GM21717 (cell line): Measurements from ENCODE around the gene SRGAP2.
"Not testable (repeated sequence)": the region's sequence is repeated elsewhere in the genome, so short reads cannot be mapped to it uniquely, and the experiment has no call there.

Experiments
- ATAC-seq: cut with Tn5 transposase; IDR thresholded peaks from one replicate; pipeline ENCODE4 v1.9.1; 2021; ENCODE audit warnings: mild to moderate bottlenecking, moderate library complexity; ENCODE audit not compliant: unreplicated experiment

SRGAP2 gene

DNA sequence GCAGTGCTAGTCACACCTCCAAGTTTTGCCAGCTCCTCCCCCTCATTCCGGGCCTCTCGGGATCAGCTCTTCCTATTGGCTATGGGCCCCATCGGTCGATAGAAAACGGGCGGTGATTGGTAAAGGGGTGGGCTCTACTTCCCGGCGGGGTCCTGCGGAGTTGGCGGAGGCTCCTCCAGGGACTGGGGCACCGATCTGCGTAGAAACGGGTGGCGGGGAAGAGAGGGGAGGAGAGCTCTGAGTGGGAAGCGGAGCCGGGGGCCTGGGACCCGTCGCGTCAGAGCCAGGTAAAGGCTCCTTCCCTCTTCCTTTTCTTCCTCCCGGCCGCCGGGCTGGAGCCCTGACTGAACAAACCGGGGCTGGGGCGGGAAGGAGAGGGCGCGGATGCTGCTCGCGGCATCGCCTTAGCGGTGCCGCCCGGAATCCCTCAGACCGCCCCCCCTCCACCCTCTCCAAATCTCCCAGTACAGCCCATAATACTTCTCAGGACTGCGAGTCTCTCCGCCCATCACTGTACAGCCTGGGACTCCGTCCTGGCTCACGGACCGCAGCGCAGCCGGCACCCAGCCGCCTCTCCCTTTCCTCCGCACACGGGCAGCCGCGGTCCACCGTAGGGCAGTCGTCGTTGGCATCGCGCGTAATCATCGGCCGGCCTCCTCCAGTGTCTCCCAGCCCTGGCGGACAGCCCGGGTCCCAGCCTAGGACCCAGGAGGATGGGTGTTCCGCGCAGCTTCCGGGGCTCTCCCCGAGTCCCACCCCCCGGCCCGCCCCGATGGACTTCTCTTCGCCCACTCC, at the start of gene SRGAP2:
Gene SRGAP2, plus strand, starts transcription at position 178 of the 795 bp plus-strand sequence. CDS start 2,430 bp downstream, outside the sequence.
- peak; percentile 7 for ATAC-seq

DNA sequence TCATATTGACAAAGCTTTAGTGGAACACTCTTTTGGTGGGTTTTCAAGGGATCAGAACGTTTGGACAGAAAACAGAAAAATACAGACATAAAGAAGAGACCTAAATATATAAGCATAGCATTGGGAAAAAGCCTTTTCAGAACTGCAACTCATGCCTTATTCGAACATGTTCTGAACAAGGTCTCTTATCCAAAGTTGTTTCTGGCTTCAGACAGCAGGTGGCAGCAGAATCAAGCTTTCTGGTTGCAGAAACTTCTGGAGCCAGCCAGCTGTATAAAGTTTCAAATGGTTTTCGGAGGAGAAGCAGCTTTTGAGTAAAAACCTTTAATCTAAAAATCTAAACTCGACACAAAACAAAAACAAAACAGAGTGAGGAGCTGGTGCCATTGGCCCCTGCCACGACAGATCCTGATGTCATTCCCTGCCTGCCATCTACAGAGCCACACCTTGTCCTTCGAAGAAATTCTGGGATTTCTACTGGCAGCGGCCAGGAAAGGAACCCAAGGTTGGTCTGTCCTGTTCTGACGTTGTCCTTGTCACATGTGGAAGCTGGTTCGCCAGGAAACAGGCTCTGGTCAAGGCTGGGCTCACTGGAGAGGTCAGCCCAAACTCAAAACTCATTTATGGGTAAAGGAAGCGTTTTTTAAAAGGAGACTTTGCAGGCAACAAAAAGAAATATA, 35.9 kb upstream of the SRGAP2 start:
- not testable (repeated sequence) for ATAC-seq

DNA sequence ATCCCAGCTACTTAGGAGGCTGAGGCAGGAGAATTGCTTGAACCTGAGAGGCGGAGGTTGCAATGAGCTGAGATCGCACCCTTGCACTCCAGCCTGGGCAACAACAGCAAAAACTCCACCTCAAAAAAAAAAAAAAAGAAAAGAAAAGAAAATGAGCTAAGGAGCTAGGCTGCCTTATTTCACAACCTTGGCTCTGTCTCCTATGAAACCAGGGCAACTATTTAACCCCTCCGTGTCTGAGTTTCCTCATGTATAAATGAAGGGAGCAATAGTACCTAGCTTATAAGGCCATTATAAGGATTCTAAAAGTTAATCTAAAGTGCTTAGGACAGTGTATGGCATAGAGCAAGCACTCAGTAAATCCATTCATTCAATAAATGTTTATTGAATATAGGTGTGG, 33.5 kb upstream of the SRGAP2 start:
- ATAC-seq, result not testable (repeated sequence)

DNA sequence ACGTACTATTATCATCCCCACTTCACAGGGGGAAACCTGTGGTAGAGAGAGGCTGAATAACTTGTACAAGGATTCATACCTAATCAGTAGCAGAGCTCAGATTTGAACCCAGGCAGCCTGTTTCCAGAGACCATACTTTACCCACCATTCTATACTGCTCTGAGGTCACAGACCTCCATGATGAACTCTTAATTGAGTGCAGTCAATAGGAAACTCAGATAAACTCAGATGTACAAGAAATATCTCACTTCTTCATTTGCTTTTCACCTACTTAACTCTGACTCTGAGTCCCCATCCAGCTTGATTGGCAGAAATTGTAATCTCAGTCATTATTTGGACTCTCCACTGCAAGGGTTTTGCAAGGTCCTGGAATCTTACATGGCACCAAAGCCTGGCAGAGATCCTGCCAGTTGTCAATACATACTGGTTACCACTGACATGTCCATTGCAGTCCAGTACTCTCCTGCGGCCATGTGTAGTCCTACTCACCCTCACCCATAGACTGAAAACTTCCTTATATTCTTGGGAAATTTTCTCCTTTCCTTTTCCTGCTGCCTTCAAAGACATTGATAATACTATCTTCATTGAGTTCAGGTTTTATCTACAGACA, 30.1 kb upstream of the SRGAP2 start:
- ATAC-seq, result not testable (repeated sequence)

DNA sequence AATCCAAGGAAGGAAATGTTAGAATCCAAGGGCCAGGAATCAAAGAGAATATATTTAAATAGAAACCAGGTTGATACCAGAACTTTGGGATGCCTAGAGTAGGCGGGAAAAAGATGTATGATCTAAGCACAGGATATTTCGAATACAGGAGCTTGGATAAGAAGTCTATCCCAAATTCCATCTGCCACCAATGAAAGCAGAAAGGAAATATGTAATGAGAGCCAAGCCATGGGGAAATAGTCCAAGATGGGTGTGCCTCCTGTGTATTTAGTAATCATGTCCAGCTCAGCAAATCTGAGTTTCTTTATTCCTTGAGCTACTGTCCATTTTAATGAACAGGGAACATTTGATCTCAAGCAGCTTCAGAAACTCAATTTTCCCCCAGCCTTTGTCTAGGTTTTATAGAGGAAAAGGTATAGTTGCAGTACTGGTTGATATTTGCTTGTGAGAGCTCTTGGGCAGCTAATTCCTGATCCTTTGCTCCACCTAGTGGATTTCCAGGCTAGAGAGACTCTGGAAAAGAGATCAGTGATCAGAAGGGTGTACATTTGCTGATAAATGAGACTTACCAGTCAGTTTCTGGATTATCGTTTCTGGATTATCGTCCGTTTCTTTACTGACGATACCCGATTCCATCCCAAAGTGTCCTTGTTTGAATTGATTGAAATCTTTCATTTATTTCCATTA, 29.0 kb upstream of the SRGAP2 start:
- not testable (repeated sequence) for ATAC-seq

DNA sequence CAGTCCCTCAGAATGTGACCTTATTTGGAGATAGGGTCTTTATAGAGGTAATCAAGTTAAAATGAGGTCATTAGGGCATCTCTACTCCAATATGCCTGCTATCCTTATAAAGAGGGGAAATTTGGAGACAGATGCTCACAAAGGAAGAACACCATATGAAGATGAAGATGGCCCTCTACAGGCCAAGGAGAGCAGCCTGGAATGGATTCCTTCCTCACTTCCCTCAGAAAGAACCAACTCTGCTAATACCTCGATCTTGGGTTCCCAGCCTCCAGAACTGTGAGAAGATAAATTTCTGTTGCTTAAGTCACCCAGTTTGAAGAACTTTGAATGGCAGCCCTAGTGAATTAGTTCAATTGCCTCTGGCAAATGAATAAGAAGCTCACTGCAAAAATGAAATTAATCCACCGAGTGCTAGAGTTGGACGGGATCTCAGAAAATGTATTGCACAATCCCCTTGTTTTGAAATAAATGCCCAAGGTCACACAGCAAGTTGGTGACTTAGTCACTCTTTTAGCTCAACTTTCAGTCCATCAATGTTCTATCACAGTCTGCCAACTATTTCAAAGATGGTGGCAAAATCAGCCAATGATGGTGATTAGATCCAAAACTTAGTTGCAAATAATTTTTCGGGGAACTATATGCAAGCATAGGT, 27.8 kb upstream of the SRGAP2 start:
- ATAC-seq, result not testable (repeated sequence)

DNA sequence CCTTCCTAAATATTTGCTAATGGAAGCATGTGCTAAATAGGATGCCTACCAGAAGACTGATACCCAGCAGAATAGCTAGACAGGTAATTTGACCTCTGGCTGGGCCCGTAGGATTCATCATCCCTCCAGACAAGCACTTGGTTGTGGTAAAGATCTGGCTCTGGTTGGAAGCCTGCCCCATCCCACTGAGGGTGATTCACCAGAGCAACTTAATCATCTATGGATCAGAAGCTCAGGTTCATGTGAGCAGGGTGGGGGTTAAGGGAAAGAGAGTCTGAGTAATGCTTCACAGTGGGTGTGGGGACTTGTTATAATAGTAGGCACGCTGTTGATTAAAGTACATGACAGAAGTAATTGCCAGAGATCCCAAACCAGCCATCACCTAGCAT, 27.2 kb upstream of the SRGAP2 start:
- ATAC-seq, result not testable (repeated sequence)

DNA sequence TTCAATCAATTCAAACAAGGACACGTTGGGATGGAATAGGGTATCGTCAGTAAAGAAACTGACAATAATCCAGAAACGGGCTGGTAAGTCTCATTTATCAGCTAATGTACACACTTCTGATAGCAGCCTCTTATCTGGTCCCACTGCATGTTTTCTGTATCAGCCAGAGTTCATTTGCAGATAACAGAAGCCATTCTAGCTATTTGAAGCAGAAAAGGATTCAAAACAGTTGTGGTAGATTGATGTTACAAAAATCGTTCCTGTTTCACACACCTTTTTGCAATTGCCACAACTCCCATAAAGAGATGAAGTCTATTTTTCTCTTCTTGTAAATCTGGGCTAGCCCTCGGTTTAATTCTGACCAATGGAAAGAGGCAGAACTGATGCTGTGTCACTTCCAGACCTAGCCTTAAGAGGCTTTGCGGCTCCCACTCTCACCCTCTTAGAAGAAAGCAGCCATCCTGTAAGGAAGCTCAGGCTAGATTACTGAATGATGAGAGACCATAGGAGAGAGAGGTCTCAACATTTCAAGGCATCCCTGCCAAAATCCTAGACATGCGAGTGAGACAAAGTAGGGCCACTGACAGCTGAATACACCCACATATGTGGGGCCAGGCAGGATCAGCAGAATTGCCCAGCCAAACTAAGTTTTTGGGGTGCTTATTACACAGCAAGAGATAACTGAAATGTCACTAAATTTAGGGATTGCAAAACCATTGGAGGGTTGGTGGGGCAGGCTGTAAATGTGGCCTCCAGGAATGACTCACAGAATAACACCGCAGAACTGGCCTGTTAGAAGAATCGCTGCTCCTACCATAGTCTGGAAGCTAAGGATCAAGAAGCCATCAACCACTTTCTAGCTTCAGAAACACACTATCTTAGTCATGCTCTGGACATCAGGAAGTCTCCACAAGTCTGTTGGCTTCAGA, 25.0 kb upstream of the SRGAP2 start:
- ATAC-seq, result not testable (repeated sequence)

DNA sequence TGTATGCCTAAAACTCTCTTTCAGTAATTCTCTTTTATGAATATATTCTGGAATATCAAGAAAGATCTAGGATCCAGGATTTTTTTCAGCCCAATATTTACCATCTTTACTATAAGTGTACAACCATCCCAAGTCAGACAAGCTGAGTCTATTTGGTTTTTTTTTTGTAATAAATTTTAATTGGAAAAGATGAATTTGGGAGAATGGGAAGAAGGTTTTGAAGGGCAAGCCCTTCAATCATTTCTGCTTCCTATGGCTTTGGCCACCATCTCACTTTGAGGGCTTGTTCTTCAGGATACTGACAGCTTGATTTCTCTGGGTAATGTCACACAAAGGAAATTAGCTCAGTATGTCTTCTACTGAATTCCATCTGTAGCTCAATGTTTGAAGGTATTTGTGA, 23.7 kb upstream of the SRGAP2 start:
- ATAC-seq, result not testable (repeated sequence)

DNA sequence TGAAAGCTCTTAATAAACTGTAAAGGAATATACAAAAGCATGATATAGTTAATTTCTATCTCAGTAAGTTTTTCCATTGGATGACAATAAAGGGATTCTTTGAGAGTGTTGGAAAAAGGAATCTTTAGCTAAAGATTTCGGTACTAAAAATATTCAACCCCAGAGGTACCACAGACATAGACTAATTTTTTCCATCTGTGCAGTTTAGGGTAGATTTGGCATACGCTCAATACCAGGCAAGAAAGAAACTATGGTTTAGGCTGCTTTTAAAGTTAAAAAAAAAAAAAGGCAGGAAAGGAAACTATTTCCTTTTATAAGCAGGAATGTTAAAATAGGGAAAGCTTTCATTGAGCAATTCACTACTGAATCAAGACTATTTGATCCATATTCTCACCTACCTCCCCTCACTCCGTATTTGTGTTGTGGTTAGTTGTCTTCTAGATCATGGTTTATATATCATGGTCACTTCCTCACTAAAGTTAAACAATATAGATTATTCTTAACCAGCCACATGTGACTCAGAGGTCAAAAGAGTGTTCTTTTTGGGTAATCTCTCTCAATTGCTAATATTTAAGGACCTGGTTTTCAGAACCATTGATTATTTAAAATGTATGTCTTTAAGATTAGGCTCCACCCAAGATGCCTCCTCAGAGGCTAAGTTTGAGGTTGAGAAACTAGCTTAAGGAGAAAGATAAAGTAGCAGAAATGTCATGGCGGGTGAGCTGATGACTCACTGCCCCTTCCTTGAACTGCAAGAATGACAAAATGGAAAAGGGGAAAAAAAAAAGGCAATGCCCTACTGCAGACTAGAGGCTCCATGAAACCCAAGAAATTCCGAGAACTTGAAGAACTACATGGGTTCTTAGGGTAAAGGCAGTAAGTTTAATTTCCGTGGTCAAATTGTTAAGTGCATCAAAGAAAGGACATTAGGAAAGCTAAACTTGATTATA, 20.7 kb upstream of the SRGAP2 start:
- not testable (repeated sequence) for ATAC-seq

DNA sequence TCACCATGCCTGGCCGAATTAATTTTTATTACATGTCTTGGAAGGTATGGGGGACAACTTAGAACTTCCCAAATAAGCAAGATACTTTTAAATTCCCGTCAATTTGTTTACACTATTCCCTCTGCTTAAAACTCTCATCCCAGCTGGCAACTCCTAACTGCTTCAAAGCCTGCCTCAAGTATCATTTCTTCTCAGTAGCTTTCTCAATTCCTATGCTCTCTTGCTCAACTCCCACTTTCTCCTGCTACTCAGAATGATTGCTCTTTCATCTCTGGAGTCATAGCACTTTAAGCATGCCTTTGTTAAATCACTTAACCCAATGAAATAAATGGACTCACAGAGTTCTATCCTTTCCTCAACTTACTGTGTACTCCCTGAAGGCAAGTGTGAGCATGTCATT, 19.6 kb upstream of the SRGAP2 start:
- not testable (repeated sequence) for ATAC-seq

DNA sequence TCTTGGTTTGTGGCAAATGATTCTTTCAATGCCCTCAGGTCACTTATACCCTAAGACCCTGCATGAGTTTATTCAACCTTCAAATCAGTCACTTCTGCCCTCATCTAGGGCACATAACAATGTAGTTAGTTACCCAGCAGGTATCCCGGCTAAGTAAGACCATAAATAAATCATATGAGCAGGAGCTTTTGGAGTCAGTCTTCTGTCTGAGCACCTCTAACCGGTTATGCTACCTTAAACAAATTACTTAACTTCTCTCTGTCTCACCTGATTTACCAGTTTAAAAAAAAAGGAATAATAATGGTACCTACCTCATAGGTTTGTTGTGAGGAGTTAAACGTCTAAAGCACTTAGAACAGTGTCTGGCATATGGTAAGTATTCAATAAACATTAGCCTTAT, 17.6 kb upstream of the SRGAP2 start:
- not testable (repeated sequence) for ATAC-seq

DNA sequence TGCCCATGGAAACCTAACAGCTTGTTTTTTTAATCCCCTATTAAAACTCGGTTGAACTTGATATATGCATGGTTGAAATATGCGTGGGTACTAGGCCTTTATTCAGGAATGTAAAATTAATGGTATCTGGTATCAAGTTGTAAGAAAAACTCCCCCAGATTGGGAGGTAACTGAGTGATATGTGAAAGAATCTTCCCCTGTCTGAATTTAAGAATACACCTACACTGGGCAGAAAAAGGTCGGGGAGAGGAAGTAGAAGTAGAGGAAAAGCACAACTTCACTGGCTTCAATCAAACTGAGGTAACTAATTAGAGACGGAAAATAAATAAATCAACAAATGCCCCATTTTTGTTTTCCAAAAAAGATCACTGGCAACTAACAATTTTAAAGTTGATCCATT, 16.5 kb upstream of the SRGAP2 start:
- ATAC-seq, result not testable (repeated sequence)

DNA sequence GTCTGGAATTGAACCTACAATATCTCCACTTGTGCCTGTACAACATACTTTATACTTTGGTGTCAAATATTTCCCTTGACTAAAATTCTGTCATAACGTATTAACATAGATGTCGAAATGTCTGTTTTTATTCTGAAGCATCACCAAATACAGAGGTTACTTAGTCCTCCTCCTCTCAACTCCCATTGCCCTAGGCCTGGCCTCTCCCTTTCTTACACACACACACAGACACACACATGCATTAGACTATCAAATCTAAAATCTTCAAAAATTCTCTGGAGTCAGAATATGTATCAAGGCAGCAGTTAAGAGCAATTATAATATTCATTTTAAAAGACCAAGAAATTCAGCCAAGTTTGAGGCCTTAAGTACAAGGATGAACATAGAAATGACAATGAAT, 8.2 kb upstream of the SRGAP2 start:
- not testable (repeated sequence) for ATAC-seq

DNA sequence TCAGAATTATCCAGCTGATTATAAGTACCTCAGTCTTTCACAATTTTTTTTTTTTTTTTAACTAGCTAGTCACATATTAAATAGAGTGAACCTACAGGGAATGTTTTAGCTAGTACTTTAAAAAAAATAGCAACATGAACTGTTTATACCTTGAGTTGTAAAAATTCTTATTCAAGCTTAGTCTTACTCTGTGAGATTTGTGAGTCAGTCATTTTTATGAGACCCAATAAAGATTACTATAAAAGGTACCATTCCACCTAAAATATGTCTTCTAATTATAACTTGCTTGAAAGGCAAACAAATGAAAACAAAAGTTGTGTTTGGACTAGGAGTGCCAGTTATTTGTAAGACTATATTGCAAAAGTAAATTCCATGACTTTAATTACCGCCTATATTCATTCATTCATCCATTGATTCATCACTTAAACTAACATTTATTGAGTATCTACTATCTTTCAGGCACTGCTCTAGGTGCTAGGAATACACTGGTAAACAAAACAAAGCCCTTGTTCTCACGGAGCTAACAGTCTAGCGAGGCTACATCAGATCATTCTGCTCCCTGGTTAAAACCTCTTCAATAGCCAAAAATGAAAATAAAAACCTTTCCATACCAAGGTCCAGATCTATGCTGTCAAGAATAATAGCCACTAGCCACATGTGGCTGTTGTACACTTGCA, 6.5 kb upstream of the SRGAP2 start:
- ATAC-seq, result not testable (repeated sequence)

DNA sequence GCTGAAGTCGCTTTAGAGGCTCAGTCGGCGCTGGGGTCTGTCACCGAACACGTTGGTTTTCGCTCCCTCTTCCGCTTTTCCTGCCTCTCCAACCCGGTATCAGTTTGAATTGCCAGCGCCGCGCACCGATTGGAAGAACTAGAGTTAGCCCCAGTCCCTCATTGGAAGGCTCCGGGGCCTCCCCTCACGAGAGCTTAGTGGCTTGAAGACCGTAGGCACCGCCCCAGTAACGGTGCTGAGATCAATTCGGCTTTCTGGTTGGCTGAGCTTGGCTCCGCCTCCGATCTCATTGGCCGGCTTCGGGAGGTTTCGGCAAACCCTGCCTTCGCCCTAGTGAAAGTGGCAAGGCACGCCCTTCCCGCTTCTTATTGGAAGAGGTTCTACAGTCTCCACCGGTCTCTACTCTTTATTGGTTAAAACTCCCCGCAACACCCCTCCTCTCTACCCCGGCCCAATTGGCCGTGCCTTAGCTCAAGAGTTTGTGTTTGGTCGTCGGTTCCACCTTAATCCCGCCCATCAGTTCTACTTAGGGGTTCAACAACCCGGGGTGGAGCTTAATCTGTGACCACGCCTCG, 465 bp upstream of the SRGAP2 start, which contains the start of gene FAM72A:
Gene FAM72A, minus strand, starts transcription at position 51 of the 575 bp plus-strand sequence. CDS start 814 bp downstream, outside the sequence.
- ATAC-seq, result peak; percentile 89

DNA sequence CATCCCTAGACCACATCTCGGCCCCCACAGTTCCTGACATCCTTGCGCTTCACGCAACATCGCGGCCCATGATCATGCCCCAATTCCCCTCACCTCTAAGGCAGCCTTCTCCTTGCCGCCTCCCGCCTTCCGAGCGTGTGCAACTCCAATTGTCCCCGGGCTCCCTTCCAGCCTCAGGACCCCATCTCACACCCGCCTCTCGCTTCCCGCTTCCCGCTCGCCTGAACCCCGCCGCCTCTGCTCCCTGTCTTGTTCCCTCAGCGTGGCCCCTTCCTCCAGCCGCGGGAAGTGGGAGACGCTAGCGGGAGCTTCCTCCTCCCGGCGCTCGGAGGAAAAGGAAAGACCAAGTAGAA, 794 bp downstream of the SRGAP2 start:
- ATAC-seq, result not testable (repeated sequence)
